Measurements from ENCODE around the gene TLR9. TPM values are rescaled to one million over a fixed set of nuclear protein-coding genes. Genes with fewer than 3 reads are reported as not detected.

The TLR9 gene
- polyA plus RNA-seq, 12 donors: 0.08 to 0.30 (median 0.14) TPM; not detected in 2

- DNase-seq: no peak
Measured at GRCh38 chr3:52218026-52218425, 7.4 kb downstream of the TLR9 start.

DNA sequence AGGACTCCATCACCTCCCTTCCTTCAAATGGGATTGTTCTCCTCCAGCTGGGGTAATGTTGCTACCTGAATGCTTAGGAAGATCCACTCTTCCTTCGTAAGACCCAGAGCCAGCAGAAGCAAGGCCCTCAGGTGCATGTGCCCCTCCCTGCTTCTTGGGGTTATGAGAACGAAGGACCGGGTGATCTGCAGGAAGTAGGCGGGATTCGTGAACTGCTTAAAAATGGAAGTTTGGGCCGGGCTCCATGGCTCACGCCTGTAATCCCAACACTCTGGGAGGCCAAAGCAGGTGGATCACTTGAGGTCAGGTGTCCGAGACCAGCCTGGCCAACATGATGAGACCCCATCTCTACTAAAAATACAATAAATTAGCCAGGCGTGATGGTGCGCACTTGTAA is 8.0 kb downstream of the TLR9 start:
- DNase-seq: no peak

DNA sequence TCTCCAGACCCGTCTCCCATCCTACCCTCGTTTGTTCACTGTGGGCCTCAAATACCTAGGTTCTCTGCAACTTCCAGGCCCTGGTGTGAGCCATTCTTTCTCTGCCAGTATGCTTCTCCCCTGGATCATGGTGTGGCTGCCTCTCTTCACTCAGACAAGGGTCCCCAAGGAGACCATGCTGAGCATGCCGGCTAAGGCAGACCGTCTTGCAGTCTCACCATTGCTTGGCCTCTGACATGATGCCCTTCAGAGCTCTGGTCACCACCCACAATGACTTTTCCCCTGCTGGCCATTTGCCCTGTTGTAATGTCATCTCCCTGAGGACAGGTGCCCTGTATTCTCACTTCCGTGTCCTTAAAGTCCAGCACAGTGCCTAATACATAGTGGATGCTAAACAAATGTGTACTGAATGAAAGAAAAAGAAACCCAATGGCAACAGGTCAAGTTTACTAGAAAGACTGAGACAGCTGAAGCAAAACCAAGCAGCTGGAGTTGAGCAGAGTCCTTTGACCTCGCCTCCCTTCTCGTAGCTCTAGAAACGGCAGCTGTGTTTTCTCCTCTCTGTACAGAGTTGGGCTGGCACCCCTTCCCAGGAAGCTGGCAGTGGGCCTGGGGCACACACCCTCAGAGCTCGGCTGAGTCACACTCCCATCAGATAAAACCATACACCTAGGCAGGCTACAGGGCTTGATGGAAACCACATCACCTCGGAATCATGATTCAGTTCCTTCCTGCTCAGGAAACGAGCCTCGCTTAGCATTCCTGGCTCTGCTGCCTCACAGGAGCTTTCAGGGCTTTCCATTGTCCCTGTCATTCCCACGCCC is 8.6 kb downstream of the TLR9 start:
- no peak for DNase-seq

DNA sequence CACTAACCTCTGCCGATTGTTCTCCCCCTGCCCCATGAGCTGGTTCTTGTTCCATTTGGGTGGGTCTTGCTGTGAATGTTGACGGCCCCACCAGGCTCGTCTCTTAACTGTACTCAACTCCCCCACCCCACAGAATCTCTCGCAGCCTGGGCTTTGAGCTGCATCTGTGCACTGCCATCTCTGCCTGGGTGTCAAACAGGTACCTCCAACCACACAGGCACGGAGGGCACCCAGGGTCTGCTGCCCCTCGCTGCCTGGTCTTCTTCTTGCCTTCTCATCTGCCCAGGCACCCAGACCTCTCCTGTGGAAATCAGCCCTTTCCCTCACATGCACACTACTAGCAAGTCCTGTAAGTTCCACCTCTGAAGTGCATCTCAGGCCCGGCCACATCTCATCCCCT is 10.1 kb downstream of the TLR9 start:
- no peak for DNase-seq

DNA sequence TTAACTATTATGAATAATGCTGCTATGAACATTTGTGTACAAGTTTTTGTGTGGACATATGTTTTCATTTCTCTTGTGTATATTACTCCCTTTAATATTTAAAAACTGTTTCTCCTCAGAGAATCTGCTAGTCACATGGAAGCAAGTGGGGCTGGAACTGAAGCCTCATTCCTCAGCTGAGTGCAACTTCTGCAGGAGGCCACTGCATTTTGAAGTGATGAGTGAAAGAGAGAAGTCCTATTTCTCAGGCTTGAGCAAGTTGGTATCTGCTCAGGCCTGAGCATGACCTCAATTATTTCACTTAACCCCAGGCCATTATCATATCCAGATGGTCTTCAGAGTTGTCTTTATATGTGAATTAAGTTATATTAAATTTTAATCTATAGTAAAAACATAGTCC is 11.5 kb downstream of the TLR9 start:
- DNase-seq: no peak

DNA sequence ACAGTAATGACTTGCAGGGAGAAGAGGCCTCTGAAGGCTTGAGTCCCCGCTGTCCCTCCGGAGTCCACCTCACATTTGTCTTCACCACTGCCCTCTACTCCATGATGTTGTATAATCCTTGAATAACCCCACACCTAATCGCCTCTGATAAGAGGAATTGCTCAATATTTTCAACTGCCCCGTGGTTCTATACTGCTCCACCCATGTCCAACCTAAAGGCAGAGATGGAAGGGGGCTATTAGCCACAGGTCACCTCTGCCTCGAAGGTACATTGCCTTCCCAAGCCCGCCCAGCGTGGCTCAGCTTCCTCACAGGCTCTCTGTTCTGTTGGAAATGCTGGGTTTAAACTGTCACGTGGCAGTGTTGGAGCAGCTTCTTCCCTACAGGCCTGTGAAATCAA is 12.4 kb downstream of the TLR9 start:
- DNase-seq: no peak

GRCh38 chr3:52211268-52211891 is 14.1 kb downstream of the TLR9 start:
- no peak for DNase-seq

- DNase-seq: no peak
Measured at GRCh38 chr3:52210550-52211046, 14.8 kb downstream of the TLR9 start.

DNA sequence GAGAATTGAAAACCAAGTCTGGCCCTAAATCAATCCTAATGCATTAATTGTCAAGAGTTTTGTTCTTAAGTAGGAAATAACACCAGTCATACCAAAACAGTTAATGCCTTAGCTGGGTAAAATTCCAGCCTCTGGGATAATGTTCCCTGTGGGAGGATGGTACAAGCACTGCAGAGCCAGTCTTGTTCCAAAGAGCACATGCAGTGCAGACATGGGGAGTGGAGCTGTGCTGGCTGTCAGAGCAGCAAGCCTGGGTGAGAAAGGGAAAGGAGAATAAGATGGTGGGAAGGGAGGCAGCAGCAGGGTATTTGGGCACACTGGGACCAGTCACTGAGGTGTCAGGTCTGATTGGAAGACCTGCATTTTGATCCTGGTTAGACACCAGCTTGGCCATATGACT is 15.4 kb downstream of the TLR9 start:
- DNase-seq: no peak

GRCh38 chr3:52208556-52208955 is 16.9 kb downstream of the TLR9 start:
- DNase-seq: no peak

DNA sequence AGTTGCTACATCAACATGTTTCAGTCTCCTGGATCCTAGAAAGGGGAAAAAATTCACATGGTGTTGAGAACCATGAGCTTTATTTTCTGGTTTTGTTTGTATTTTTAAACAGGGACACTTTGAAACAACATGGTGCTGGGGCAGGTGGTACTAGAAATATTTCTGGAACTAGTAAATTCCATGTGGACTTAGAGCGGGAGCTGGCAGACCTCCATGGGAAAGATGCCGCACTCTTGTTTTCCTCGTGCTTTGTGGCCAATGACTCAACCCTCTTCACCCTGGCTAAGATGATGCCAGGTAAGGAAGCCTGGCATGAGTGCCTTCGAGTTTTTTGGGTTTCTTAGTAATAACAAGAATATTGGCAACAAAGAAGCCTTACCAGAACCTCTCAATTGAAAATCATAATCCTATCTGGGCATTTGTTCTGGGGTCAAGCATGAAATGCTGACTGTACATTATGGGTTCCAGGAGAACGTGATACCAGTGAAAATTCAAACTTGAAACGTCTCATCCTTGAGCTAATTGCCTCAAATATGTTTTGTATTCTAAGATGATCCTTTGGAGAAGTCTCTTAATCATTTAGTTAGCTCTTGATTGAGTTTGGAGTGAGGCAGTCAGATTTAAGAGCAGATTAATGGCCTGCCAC is 19.6 kb downstream of the TLR9 start:
- DNase-seq: no peak

- DNase-seq: no peak
Measured at GRCh38 chr3:52204337-52205073, 20.9 kb downstream of the TLR9 start.

GRCh38 chr3:52203701-52204100 is 21.7 kb downstream of the TLR9 start:
- DNase-seq: no peak

DNA sequence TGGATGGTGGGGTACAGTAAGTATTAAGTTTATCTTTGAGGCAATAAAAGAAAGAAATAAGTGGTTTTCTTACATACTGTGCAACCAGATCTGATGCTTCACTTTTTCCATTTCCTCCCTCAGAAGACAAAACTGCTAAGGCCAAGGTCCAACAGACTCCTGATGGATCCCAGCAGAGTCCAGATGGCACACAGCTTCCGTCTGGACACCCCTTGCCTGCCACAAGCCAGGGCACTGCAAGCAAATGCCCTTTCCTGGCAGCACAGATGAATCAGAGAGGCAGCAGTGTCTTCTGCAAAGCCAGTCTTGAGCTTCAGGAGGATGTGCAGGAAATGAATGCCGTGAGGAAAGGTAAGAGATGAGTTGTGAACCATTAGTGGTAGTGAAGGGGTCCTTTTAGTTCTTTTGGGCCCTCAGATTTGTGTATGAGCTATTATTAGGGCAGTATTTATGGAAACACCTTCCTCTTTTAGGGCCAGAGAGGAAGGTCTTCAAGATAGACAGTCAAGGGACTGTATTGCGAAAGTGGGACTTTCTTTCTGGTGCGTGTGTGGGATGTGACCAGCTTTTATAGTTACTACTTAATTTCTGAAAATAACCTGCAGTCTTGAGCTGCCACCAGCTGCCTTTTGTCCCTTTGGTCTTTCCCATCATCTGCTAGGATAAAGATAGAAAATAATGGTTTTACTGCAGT is 22.9 kb downstream of the TLR9 start:
- no peak for DNase-seq

GRCh38 chr3:52200981-52201679 is 24.3 kb downstream of the TLR9 start:
- no peak for DNase-seq

GRCh38 chr3:52198643-52199608 is 26.5 kb downstream of the TLR9 start:
- DNase-seq: no peak

DNA sequence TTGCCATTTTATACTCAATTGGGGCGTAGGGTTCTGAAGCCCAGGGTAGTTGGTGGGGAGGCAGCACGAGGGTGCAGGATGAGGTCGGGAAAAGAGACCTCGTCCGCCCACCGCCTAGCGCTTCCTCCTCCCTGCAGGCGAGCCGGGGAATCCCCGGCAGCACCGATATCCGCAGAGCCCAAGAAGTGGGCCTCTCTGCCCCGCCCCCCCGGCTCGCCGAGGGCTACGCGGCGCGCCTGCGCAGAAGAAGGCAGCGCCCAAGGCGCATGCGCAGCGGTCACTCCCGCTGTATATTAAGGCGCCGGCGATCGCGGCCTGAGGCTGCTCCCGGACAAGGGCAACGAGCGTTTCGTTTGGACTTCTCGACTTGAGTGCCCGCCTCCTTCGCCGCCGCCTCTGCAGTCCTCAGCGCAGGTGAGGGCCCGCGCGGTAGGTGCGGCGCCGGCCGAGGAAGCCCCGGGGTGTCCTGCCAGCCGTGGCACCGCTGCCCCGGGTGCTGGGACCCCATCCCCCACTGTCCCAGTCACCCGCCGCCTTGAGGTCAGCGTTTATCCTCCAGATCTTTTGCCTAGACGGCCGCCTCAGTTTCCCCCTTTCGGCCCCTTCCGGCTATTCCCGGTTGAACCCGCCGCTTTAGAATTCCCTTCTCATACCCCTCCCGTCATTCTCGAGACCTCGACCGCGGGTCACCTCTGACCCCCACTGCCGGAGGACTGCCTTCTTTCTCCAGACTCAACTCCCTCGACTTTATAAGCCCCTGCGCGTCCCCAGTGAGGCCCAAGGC is 27.4 kb downstream of the TLR9 start, which contains the start of gene ALAS1:
TSS of gene ALAS1 (plus strand) at position 319 of the 784 bp plus-strand sequence. CDS start 1,082 bp downstream, outside the sequence.
- peak; percentile 96 for DNase-seq

DNA sequence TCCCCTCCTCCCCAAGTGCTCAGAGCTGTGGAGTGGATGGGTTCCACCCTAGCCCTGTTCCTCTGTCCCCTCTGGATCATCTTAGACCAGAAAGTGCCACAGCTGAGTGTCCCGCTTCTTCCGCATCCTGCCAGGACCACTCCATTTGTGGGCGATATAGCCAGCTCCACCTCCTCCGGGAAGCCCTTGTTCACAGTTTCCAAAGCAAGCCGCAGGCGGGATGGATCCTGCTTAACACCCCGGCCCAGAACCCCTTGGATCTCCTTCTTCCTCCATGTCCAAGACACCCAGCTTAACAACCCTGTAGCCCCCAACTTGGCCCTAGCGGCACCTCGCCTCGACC is 28.0 kb downstream of the TLR9 start:
- DNase-seq: no peak

DNA sequence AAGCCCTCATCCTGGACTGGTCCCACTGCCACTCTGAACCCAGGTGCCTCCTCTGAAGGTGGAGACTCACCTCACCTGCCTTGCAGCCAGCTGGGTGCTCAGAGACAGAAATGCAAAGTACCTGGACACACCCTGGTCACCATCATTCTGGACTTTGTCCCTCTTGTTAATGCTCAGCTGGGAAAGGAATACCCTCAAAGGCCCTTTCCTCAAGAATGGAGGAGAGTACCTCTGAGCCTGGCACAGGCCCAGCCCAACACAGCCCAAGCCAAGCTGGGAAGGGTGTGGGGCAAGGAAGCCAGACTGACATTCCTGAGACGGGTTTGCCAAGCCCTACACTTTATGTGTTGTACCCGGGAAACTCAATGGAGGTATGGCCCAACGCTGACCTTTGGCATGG is 28.5 kb downstream of the TLR9 start:
- DNase-seq: no peak
